Heart right ventricle (tissue), 16 donors: Measurements from ENCODE around the gene SDSL. TPM values are rescaled to one million over a fixed set of nuclear protein-coding genes. Genes with fewer than 3 reads are reported as not detected.

Source experiments
- ATAC-seq, 8 donors: fragments of 200-7000 bp; cut with Tn5 transposase; one replicate each; pipeline ENCODE4 v1.9.1; 2020; ENCODE audit warnings: mild to moderate bottlenecking in 8 of 8, moderate library complexity in 8 of 8, moderate number of reproducible peaks in 1 of 8
- DNase-seq, 2 donors: peaks; one replicate each; pipeline ENCODE4 v3.0.0-alpha.2; 2020
- H3K27ac ChIP-seq, 10 donors: fragments of 200-600 bp; sonication (generic) in 2 of 10; one replicate each; pipeline versions ENCODE4 v1.5.0 to v1.8.0; 2020 to 2022; ENCODE audit warnings: mild to moderate bottlenecking in 3 of 10
- H3K27me3 ChIP-seq, 7 donors: fragments of 200-600 bp; one replicate each; pipeline ENCODE4 v1.8.0; 2021 to 2022; ENCODE audit warnings: mild to moderate bottlenecking in 2 of 7
- H3K36me3 ChIP-seq, 9 donors: fragments of 200-600 bp; sonication (generic) in 1 of 9; one replicate each; pipeline versions ENCODE4 v1.5.0 to v1.8.0; 2020 to 2022; ENCODE audit warnings: mild to moderate bottlenecking in 2 of 9
- H3K4me1 ChIP-seq, 9 donors: fragments of 200-600 bp; sonication (generic) in 1 of 9; one replicate each; pipeline versions ENCODE4 v1.5.0 to v1.8.0; 2020 to 2022; ENCODE audit warnings: mild to moderate bottlenecking in 4 of 9
- H3K4me3 ChIP-seq, 10 donors: fragments of 200-600 bp; sonication (generic) in 2 of 10; one replicate each; pipeline versions ENCODE4 v1.5.0 to v1.8.0; 2020 to 2022; ENCODE audit warnings: mild to moderate bottlenecking in 7 of 10, moderate library complexity in 2 of 10
- H3K9me3 ChIP-seq, 11 donors: fragments of 200-600 bp in 10 of 11; sonication (generic) in 2 of 11; one replicate each; pipeline versions ENCODE4 v1.5.0 to v1.8.0; 2013 to 2022; ENCODE audit warnings: mild to moderate bottlenecking in 2 of 11, control low read depth in 1 of 11, moderate library complexity in 1 of 11
- CTCF ChIP-seq, 9 donors: fragments of 200-600 bp; sonication (generic) in 2 of 9; IDR thresholded peaks; one replicate each; pipeline versions ENCODE4 v1.5.0 to v1.8.0; 2021 to 2022; ENCODE audit warnings: antibody characterized with exemption in 9 of 9, mild to moderate bottlenecking in 5 of 9, moderate library complexity in 1 of 9
- WGBS, 2 donors: extraction: QIAGEN DNeasy Blood & Tissue Kit; methylation state at CpG; one replicate each; pipeline ENCODE4 v1.1.7; 2013; ENCODE audit warnings: inconsistent platforms in 1 of 2; 5-methylcytosine and 5-hydroxymethylcytosine counted together
- intact Hi-C, 10 donors: fragments of 100-400 bp; cut with DNase I; formaldehyde crosslinking; loops; one replicate each; pipeline versions ENCODE4 v1.11.1 to v1.14.2; 2022
- polyA plus RNA-seq, 2 donors: library from polyadenylated mRNA; stranded (reverse); fragments of 200-250 nt; gene quantifications; one replicate each; pipeline ENCODE4 v1.2.3, GENCODE V29; 2013
- total RNA-seq, 10 donors: library from RNA; stranded (reverse); fragmentation: NEBNext Ultra II Directional in 3 of 10; extraction: Animal tissue kit (Norgen Biotek cat#: 25700) in 3 of 10; gene quantifications; one replicate each; pipeline versions ENCODE4 v1.2.1 to v1.2.4, GENCODE V29; 2021 to 2023
- donor health status: Arrhythmogenic right ventricular cardiomyopathy.
- donor health status: ischemic (EF 13 %, LVEDD 7.1; RV severe dilation, severe dysfunction).
- donor health status: healthy with polysubstance abuse.
- donor health status: DM: no; HTN: yes; CAD: no.
- donor health status: DM: no; HTN: no; CAD: no.
- donor health status: ischemic (EF 25% LVEDD 6.9; RV normal size, moderate dysfunction).
- donor health status: ischemic (EF 25% LVEDD 5.7; RV mildly dilated, moderate dysfunction).
- donor health status: healthy.
- donor health status: DM: yes; HTN: yes; CAD: no.
- donor health status: Ischemic cardiomyopathy.
- donor health status: ischemic (EF 35%, LVEDD 5.7; RV mildly dilated, moderate dysfunction).
- donor health status: nonischemic (EF 11% LVEDD 7.7; RV severe dilation, severe dysfunction).
- donor health status: DM: yes; HTN: yes; CAD: no.
- donor health status: PGD.
- donor health status: ischemic (EF 29% LVEDD 5.4; RV normal size, mild dysfunction).
- donor health status: nonischemic (EF 23%, LVEDD 6.1; RV moderate dilation, normal function).

Gene SDSL
- total and polyA plus RNA-seq, 12 donors, result 2.0 to 23.4 (median 13.8) TPM

GRCh38 chr12:113388351-113388750 lies 33.8 kb upstream of the SDSL start:
- no peaks in the 10 kb centered on the region for H3K27me3 ChIP-seq
- no peaks in the 10 kb centered on the region for H3K9me3 ChIP-seq
- no peak overlapping the region for H3K4me3 ChIP-seq
- H3K36me3 ChIP-seq, result peaks cover 0 to 80% (median 9%) of the 10 kb centered on the region in 9 donors
- intact Hi-C loops, result no loop called here
- ATAC-seq (no peak), DNase-seq (no peak)
- 94 to 96% methylated on average over 14 of the region's 14 CpGs for WGBS, 2 donors
- no peaks in the 10 kb centered on the region for H3K4me1 ChIP-seq
- no peak for TF ChIP-seq CTCF (IDR thresholded peaks at IDR 0.05)
- no peak overlapping the region for H3K27ac ChIP-seq

GRCh38 chr12:113390064-113391043 lies 31.8 kb upstream of the SDSL start:
- TF ChIP-seq CTCF (IDR thresholded peaks at IDR 0.05), result no peak
- H3K36me3 ChIP-seq, result peaks cover 0 to 60% (median 9%) of the 10 kb centered on the region in 9 donors
- no peak for DNase-seq
- no peak overlapping the region for H3K4me3 ChIP-seq
- no peak overlapping the region for H3K27ac ChIP-seq
- 97% methylated on average over 6 of the region's 6 CpGs for WGBS, 2 donors
- no peaks in the 10 kb centered on the region for H3K27me3 ChIP-seq
- no peaks in the 10 kb centered on the region for H3K4me1 ChIP-seq
- ATAC-seq, result no peak
- peaks cover 0 to under 1% (median 0%) of the 10 kb centered on the region in 11 donors for H3K9me3 ChIP-seq
- intact Hi-C loops, result no loop called here

GRCh38 chr12:113391145-113391544 lies 31.0 kb upstream of the SDSL start:
- WGBS, 2 donors, result 91 to 98% methylated on average over 3 of the region's 3 CpGs
- no peak for TF ChIP-seq CTCF (IDR thresholded peaks at IDR 0.05)
- ATAC-seq (no peak), DNase-seq (no peak)
- intact Hi-C loops, result no loop called here
- Histone ChIP-seq H3K27me3 (no peaks in the 10 kb centered on the region), H3K27ac (no peak overlapping the region), H3K36me3 (peaks cover 0 to 52% (median 9%) of the 10 kb centered on the region in 9 donors), H3K9me3 (peaks cover 0 to 5% (median 0%) of the 10 kb centered on the region in 11 donors), H3K4me3 (no peak overlapping the region), H3K4me1 (no peaks in the 10 kb centered on the region)

GRCh38 chr12:113391650-113392337 lies 30.4 kb upstream of the SDSL start:
- WGBS, 2 donors, result 93% methylated on average over 9 of the region's 9 CpGs
- ATAC-seq, result no peak
- no peak overlapping the region for H3K27ac ChIP-seq
- peaks cover 0 to 5% (median 0%) of the 10 kb centered on the region in 11 donors for H3K9me3 ChIP-seq
- peaks cover 0 to 45% (median 9%) of the 10 kb centered on the region in 9 donors for H3K36me3 ChIP-seq
- H3K4me1 ChIP-seq, result no peaks in the 10 kb centered on the region
- intact Hi-C loops, result no loop called here
- no peaks in the 10 kb centered on the region for H3K27me3 ChIP-seq
- DNase-seq, result no peak
- no peak overlapping the region for H3K4me3 ChIP-seq
- TF ChIP-seq CTCF (IDR thresholded peaks at IDR 0.05), result no peak
